Natural killer cell (primary cell): ENCODE results near the gene NUFIP2. TPM values are rescaled to one million over a fixed set of nuclear protein-coding genes. Genes with fewer than 3 reads are reported as not detected.

Experiments
- ATAC-seq, 3 donors: fragments of 150-1000 bp in 2 of 3; fragments of 200-7000 bp in 1 of 3; cut with Tn5 transposase; 1 replicate in 1 of 3; 2 replicates in 2 of 3; pipeline ENCODE4 v1.10.0; 2021; ENCODE audit warnings: mild to moderate bottlenecking in 2 of 3, moderate library complexity in 2 of 3
- DNase-seq, 2 donors: peaks; one replicate each; pipeline versions ENCODE4 v3.0.0 to v3.0.0-alpha.2; 2013 to 2021; ENCODE audit warnings: mixed read lengths in 1 of 2
- H3K27ac ChIP-seq: one replicate; pipeline ENCODE4 v1.5.1; 2013; ENCODE audit warnings: mild to moderate bottlenecking, low read length
- H3K27me3 ChIP-seq: one replicate; pipeline ENCODE4 v1.6.1; 2013; ENCODE audit warnings: low read length; ENCODE audit not compliant: control insufficient read depth, insufficient read depth
- H3K36me3 ChIP-seq: one replicate; pipeline ENCODE4 v1.6.1; 2013; ENCODE audit warnings: low read length; ENCODE audit not compliant: control insufficient read depth, insufficient read depth
- H3K4me1 ChIP-seq: one replicate; pipeline ENCODE4 v1.6.1; 2013; ENCODE audit warnings: low read length; ENCODE audit not compliant: control insufficient read depth, insufficient read depth
- H3K4me3 ChIP-seq: one replicate; pipeline ENCODE4 v1.5.1; 2013; ENCODE audit warnings: low read length
- H3K9me3 ChIP-seq: one replicate; pipeline ENCODE4 v1.6.1; 2013; ENCODE audit warnings: low read length; ENCODE audit not compliant: control insufficient read depth, insufficient read depth
- H3K27ac Mint-ChIP-seq, 2 donors: one replicate each; pipeline ENCODE4 v1.8.0; 2022; ENCODE audit warnings: mild to moderate bottlenecking in 2 of 2, mixed read lengths in 2 of 2, moderate library complexity in 1 of 2
- H3K27me3 Mint-ChIP-seq, 2 donors: one replicate each; pipeline ENCODE4 v1.8.0; 2022; ENCODE audit warnings: low read depth in 2 of 2, mixed read lengths in 2 of 2
- H3K36me3 Mint-ChIP-seq: one replicate; pipeline ENCODE4 v1.8.0; 2022; ENCODE audit warnings: mixed read lengths
- H3K4me1 Mint-ChIP-seq, 2 donors: one replicate each; pipeline ENCODE4 v1.8.0; 2022; ENCODE audit warnings: mixed read lengths in 2 of 2
- H3K4me3 Mint-ChIP-seq: one replicate; pipeline ENCODE4 v1.8.0; 2022; ENCODE audit warnings: mild to moderate bottlenecking, moderate library complexity, mixed read lengths
- H3K9me3 Mint-ChIP-seq, 2 donors: one replicate each; pipeline ENCODE4 v1.8.0; 2022; ENCODE audit warnings: mixed read lengths in 2 of 2
- WGBS: methylation state at CpG from one replicate; pipeline ENCODE4 v1.1.7; 2013; ENCODE audit warnings: missing lambda C conversion rate; ENCODE audit not compliant: insufficient coverage; 5-methylcytosine and 5-hydroxymethylcytosine counted together
- intact Hi-C: fragments of 100-400 bp; cut with micrococcal nuclease; formaldehyde crosslinking; loops from one replicate; pipeline ENCODE4 v1.14.2; 2022
- total RNA-seq, 4 donors: library from RNA; stranded (reverse); fragments of 120-200 nt in 1 of 4; gene quantifications; one replicate each; pipeline versions ENCODE4 v1.2.3 to v1.2.4, GENCODE V29; 2013 to 2022
- TF ChIP-seq, protein P1 (sequence below): fragments of 200-600 bp; IDR thresholded peaks from one replicate; pipeline ENCODE4 v1.8.0; 2022; ENCODE audit warnings: antibody characterized with exemption

NUFIP2 gene
- total RNA-seq, 3 donors from 2014 or later (not counting 1 experiment from before 2014, with no cell fraction given): 79.2 to 112 (median 95.0) TPM

DNA sequence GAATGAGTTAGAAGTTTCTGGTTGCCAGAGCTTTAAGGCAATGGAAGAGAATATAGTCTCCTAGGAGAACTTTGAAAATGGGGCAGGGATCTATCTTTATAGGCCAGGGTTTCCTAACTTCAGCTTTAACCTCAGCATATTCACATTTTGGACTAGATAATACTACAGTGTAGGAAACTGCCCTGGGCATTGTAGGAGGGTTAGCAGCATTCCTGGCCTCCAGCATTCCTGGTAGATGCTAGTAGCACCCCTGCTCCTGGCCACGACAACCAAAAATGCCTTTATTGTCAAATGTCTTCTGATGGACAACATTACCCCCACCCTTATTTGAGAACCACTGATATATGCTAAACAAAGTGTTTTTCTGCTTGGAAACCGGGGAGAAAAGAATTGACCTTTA lies 86.0 kb downstream of the NUFIP2 start:
- TF ChIP-seq, protein P1, sequence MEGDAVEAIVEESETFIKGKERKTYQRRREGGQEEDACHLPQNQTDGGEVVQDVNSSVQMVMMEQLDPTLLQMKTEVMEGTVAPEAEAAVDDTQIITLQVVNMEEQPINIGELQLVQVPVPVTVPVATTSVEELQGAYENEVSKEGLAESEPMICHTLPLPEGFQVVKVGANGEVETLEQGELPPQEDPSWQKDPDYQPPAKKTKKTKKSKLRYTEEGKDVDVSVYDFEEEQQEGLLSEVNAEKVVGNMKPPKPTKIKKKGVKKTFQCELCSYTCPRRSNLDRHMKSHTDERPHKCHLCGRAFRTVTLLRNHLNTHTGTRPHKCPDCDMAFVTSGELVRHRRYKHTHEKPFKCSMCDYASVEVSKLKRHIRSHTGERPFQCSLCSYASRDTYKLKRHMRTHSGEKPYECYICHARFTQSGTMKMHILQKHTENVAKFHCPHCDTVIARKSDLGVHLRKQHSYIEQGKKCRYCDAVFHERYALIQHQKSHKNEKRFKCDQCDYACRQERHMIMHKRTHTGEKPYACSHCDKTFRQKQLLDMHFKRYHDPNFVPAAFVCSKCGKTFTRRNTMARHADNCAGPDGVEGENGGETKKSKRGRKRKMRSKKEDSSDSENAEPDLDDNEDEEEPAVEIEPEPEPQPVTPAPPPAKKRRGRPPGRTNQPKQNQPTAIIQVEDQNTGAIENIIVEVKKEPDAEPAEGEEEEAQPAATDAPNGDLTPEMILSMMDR: no peak
- Histone ChIP-seq H3K27me3 (no peaks in the 10 kb centered on the region), H3K36me3 (no peaks in the 10 kb centered on the region), H3K4me1 (peaks cover 2% of the 10 kb centered on the region), H3K9me3 (no peaks in the 10 kb centered on the region), H3K27ac (no peak overlapping the region), H3K4me3 (no peak overlapping the region)
- DNase-seq (no peak), ATAC-seq (no peak)
- WGBS: 85% methylated on average over 2 of the region's 2 CpGs
- Mint-ChIP-seq H3K27ac (no peak overlapping the region), H3K36me3 (no peaks in the 10 kb centered on the region), H3K4me1 (no peaks in the 10 kb centered on the region), H3K27me3 (peaks cover 8 to 13% of the 10 kb centered on the region in 2 donors), H3K9me3 (no peaks in the 10 kb centered on the region), H3K4me3 (no peak overlapping the region)
- intact Hi-C loops: no loop called here

Other genes starting within 250 kb of the NUFIP2 start
- gene MYO18A, start 113.8 kb downstream of the NUFIP2 start, total RNA-seq: 100 to 1,000 TPM; 110 to 117 (median 115) TPM
- not detected for gene CRYBA1, start 47.3 kb downstream of the NUFIP2 start, total RNA-seq
- 10 to 100 TPM; 55.4 to 76.9 (median 70.0) TPM for gene TAOK1, start 96.2 kb upstream of the NUFIP2 start, total RNA-seq